Heart left ventricle (tissue), 13 donors: Measurements from ENCODE around the gene TSPAN15.

Source experiments
- CTCF ChIP-seq, 12 donors: fragments of 200-600 bp; sonication (generic) in 4 of 12; IDR thresholded peaks; one replicate each; pipeline versions ENCODE4 v1.5.0 to v1.8.0; 2018 to 2022; ENCODE audit warnings: antibody characterized with exemption in 12 of 12, mild to moderate bottlenecking in 5 of 12
- POLR2A ChIP-seq, 2 donors: fragments of 450-650 bp; IDR thresholded peaks; one replicate each; pipeline ENCODE4 v1.6.1; 2017; ENCODE audit warnings: antibody characterized with exemption in 2 of 2, mild to moderate bottlenecking in 2 of 2, moderate library complexity in 2 of 2
- donor health status: ischemic (EF 13 %, LVEDD 7.1; RV severe dilation, severe dysfunction).
- donor health status: DM: no; HTN: yes; CAD: no.
- donor health status: DM: no; HTN: no; CAD: no.
- donor health status: ischemic (EF 25% LVEDD 6.9; RV normal size, moderate dysfunction).
- donor health status: ischemic (EF 25% LVEDD 5.7; RV mildly dilated, moderate dysfunction).
- donor health status: ischemic (EF 35%, LVEDD 5.7; RV mildly dilated, moderate dysfunction).
- donor health status: nonischemic (EF 11% LVEDD 7.7; RV severe dilation, severe dysfunction).
- donor health status: DM: yes; HTN: yes; CAD: no.
- donor health status: PGD.
- donor health status: ischemic (EF 29% LVEDD 5.4; RV normal size, mild dysfunction).
- donor health status: nonischemic (EF 23%, LVEDD 6.1; RV moderate dilation, normal function).

GRCh38 chr10:69412232-69412790 is 39.0 kb upstream of the TSPAN15 start:
- TF ChIP-seq POLR2A (IDR thresholded peaks at IDR 0.05), result no peak
- TF ChIP-seq CTCF (IDR thresholded peaks at IDR 0.05), result no peak
